SK-N-SH (cell line): ENCODE results near the gene CTSZ.
A peak's percentile ranks its signal among the peaks of the same experiment; 100 is the strongest.

ENCODE experiments used
- CTCF ChIP-seq: fragments of 200-600 bp; sonication (generic); IDR thresholded peaks from 2 replicates; pipeline ENCODE4 v1.6.1; 2017; ENCODE audit warnings: antibody characterized with exemption, mild to moderate bottlenecking, moderate library complexity
- EP300 ChIP-seq, 2 experiments: IDR thresholded peaks; 2 replicates each; pipeline versions ENCODE4 v1.4.0 to v1.6.1; 2012; ENCODE audit warnings: borderline replicate concordance in 1 of 2, low read depth in 1 of 2, low read length in 1 of 2
- MEF2A ChIP-seq: IDR thresholded peaks from 2 replicates; pipeline ENCODE4 v1.4.0; 2012; ENCODE audit warnings: low read depth, borderline replicate concordance
- RAD21 ChIP-seq: IDR thresholded peaks from 2 replicates; pipeline ENCODE4 v1.6.1; 2012; ENCODE audit warnings: mild to moderate bottlenecking, low read length
- SIN3A ChIP-seq: IDR thresholded peaks from 2 replicates; pipeline ENCODE4 v1.6.1; 2012; ENCODE audit warnings: low read depth, mild to moderate bottlenecking, low read length, moderate library complexity, borderline replicate concordance
- SMC3 ChIP-seq: IDR thresholded peaks from 2 replicates; pipeline ENCODE4 v1.6.1; 2012; ENCODE audit warnings: low read depth, low read length, improper control_type of control experiment
- YY1 ChIP-seq: IDR thresholded peaks from 2 replicates; pipeline ENCODE4 v1.4.0; 2012; ENCODE audit warnings: low read depth, mild to moderate bottlenecking

GRCh38 chr20:59055302-59055701, 48.2 kb upstream of the CTSZ start:
- TF ChIP-seq CTCF (peak; percentile 56), RAD21 (peak; percentile 67), YY1 (no peak), MEF2A (no peak), SMC3 (peak; percentile 41), SIN3A (no peak), EP300 (IDR thresholded peaks at IDR 0.05; ENCODE audit: borderline replicate concordance in 1 of 2, low read depth in 1 of 2, low read length in 1 of 2) (no peak)
